OCI-LY3 (cell line): ENCODE results near the gene FAM217B.

Source experiments
- H2AFZ ChIP-seq: fragments of 200-600, 300-600 bp; shearing (Covaris generic); 2 replicates; pipeline ENCODE4 v1.6.0; 2014; ENCODE audit warnings: antibody characterized with exemption, low read depth, low read length
- H3K27ac ChIP-seq: fragments of 200-600, 300-600 bp; sonication (generic); 2 replicates; pipeline ENCODE4 v1.5.1; 2014; ENCODE audit warnings: mild to moderate bottlenecking, low read length, moderate library complexity, mixed read lengths
- H3K27me3 ChIP-seq: fragments of 200-600, 300-600 bp; sonication (generic); 2 replicates; pipeline ENCODE4 v1.6.1; 2014; ENCODE audit warnings: low read depth, low read length, mixed read lengths
- H3K36me3 ChIP-seq: fragments of 200-600, 300-600 bp; sonication (generic); replicated peaks from 2 replicates; pipeline ENCODE3; 2014; ENCODE audit warnings: low read depth, low read length, mixed read lengths
- H3K4me1 ChIP-seq: fragments of 300-600, 200-600 bp; sonication (generic); 2 replicates; pipeline ENCODE4 v1.6.1; 2014; ENCODE audit warnings: low read length, mixed read lengths
- H3K4me2 ChIP-seq: fragments of 200-600, 300-600 bp; sonication (generic); 2 replicates; pipeline ENCODE4 v1.6.1; 2014; ENCODE audit warnings: low read length, mixed read lengths
- H3K4me3 ChIP-seq: fragments of 300-600, 200-600 bp; sonication (generic); 2 replicates; pipeline ENCODE4 v1.5.1; 2014; ENCODE audit warnings: antibody characterized with exemption, mild to moderate bottlenecking, low read length, moderate library complexity
- H3K79me2 ChIP-seq: fragments of 300-600, 200-600 bp; shearing (Covaris generic); 2 replicates; pipeline ENCODE4 v1.6.1; 2014; ENCODE audit warnings: mild to moderate bottlenecking, low read length, mixed read lengths
- H3K9ac ChIP-seq: fragments of 300-600, 200-600 bp; shearing (Covaris generic); 2 replicates; pipeline ENCODE4 v1.6.0; 2014; ENCODE audit warnings: mild to moderate bottlenecking, low read length, moderate library complexity
- H3K9me3 ChIP-seq: fragments of 200-600, 300-600 bp; shearing (Covaris generic); 2 replicates; pipeline ENCODE4 v1.6.1; 2014; ENCODE audit warnings: low read length, mixed read lengths; ENCODE audit not compliant: insufficient read depth
- H4K20me1 ChIP-seq: fragments of 200-600, 300-600 bp; sonication (generic); 2 replicates; pipeline ENCODE4 v1.6.1; 2016; ENCODE audit warnings: low read length, mixed read lengths; ENCODE audit not compliant: insufficient read depth
- EZH2phosphoT487 ChIP-seq: fragments of 200-600 bp; shearing (Covaris generic); IDR thresholded peaks from 2 replicates; pipeline ENCODE4 v1.6.1; 2018; ENCODE audit warnings: antibody characterized with exemption, mixed run types, low read depth
- TF ChIP-seq, protein P1 (sequence below): fragments of 200-600, 300-600 bp; sonication (generic); IDR thresholded peaks from 2 replicates; pipeline ENCODE4 v1.5.1; 2014; ENCODE audit warnings: antibody characterized with exemption, low read length, low read depth

FAM217B gene

GRCh38 chr20:59936409-59936808 is 3.8 kb upstream of the FAM217B start:
- TF ChIP-seq, protein P1, sequence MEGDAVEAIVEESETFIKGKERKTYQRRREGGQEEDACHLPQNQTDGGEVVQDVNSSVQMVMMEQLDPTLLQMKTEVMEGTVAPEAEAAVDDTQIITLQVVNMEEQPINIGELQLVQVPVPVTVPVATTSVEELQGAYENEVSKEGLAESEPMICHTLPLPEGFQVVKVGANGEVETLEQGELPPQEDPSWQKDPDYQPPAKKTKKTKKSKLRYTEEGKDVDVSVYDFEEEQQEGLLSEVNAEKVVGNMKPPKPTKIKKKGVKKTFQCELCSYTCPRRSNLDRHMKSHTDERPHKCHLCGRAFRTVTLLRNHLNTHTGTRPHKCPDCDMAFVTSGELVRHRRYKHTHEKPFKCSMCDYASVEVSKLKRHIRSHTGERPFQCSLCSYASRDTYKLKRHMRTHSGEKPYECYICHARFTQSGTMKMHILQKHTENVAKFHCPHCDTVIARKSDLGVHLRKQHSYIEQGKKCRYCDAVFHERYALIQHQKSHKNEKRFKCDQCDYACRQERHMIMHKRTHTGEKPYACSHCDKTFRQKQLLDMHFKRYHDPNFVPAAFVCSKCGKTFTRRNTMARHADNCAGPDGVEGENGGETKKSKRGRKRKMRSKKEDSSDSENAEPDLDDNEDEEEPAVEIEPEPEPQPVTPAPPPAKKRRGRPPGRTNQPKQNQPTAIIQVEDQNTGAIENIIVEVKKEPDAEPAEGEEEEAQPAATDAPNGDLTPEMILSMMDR = no peak
- no peak for TF ChIP-seq EZH2phosphoT487
- no peaks in the 10 kb centered on the region for H3K36me3 ChIP-seq
- H4K20me1 ChIP-seq = no peaks in the 10 kb centered on the region
- H3K4me2 ChIP-seq = no peak overlapping the region
- no peak overlapping the region for H2AFZ ChIP-seq
- peaks cover 6% of the 10 kb centered on the region for H3K79me2 ChIP-seq
- no peaks in the 10 kb centered on the region for H3K27me3 ChIP-seq
- no peaks in the 10 kb centered on the region for H3K9me3 ChIP-seq
- H3K9ac ChIP-seq = no peak overlapping the region
- peaks cover 5% of the 10 kb centered on the region for H3K4me1 ChIP-seq
- H3K27ac ChIP-seq = no peak overlapping the region
- no peak overlapping the region for H3K4me3 ChIP-seq

DNA sequence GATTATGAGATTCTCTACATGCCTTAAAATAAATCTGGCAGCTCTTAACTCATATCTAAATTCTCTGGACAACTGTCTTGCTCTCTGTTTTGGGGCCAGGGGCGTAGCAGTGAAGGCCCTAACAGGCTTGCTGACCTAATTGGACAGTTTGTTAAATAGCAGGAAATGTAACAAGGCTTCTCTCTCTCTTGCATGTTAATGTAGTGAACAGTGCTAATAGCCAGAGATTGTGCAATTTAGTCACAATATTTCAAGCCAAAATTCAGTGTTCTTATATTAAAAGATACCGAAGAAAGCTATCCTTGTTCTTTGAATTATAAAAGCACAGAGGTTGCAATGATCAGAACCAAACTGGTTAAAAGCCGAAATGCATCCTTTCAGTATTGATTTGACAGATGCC is 3.0 kb upstream of the FAM217B start:
- no peak overlapping the region for H3K27ac ChIP-seq
- no peak for TF ChIP-seq EZH2phosphoT487
- H4K20me1 ChIP-seq = no peaks in the 10 kb centered on the region
- H3K4me3 ChIP-seq = no peak overlapping the region
- H3K27me3 ChIP-seq = no peaks in the 10 kb centered on the region
- peaks cover 9% of the 10 kb centered on the region for H3K79me2 ChIP-seq
- no peaks in the 10 kb centered on the region for H3K36me3 ChIP-seq
- H3K4me1 ChIP-seq = peaks cover 8% of the 10 kb centered on the region
- H3K9me3 ChIP-seq = no peaks in the 10 kb centered on the region
- no peak overlapping the region for H3K9ac ChIP-seq
- no peak overlapping the region for H2AFZ ChIP-seq
- H3K4me2 ChIP-seq = no peak overlapping the region

GRCh38 chr20:59938221-59938620 is 2.0 kb upstream of the FAM217B start:
- H3K27me3 ChIP-seq = no peaks in the 10 kb centered on the region
- no peak overlapping the region for H3K27ac ChIP-seq
- no peaks in the 10 kb centered on the region for H3K36me3 ChIP-seq
- H3K9me3 ChIP-seq = no peaks in the 10 kb centered on the region
- no peak for TF ChIP-seq EZH2phosphoT487
- TF ChIP-seq, protein P1 = no peak
- H3K4me1 ChIP-seq = peaks cover 8% of the 10 kb centered on the region
- no peak overlapping the region for H3K9ac ChIP-seq
- no peak overlapping the region for H3K4me2 ChIP-seq
- H2AFZ ChIP-seq = no peak overlapping the region
- no peaks in the 10 kb centered on the region for H4K20me1 ChIP-seq
- peaks cover 9% of the 10 kb centered on the region for H3K79me2 ChIP-seq
- H3K4me3 ChIP-seq = no peak overlapping the region

- Histone ChIP-seq H3K4me1 (peaks cover 8% of the 10 kb centered on the region), H4K20me1 (no peaks in the 10 kb centered on the region), H3K9me3 (no peaks in the 10 kb centered on the region), H3K36me3 (peaks cover 2% of the 10 kb centered on the region), H2AFZ (no peak overlapping the region), H3K4me3 (no peak overlapping the region), H3K27ac (no peak overlapping the region), H3K9ac (no peak overlapping the region), H3K79me2 (peaks cover 9% of the 10 kb centered on the region), H3K27me3 (no peaks in the 10 kb centered on the region), H3K4me2 (no peak overlapping the region)
- TF ChIP-seq, protein P1 = no peak
- TF ChIP-seq EZH2phosphoT487 = no peak
Observed at GRCh38 chr20:59938696-59939051, 1.5 kb upstream of the FAM217B start.
